Natural killer cell (primary cell): ENCODE measurements around the gene SARDH. TPM values are rescaled to one million over a fixed set of nuclear protein-coding genes. Genes with fewer than 3 reads are reported as not detected.

Source experiments
- ATAC-seq, 3 donors: fragments of 150-1000 bp in 2 of 3; fragments of 200-7000 bp in 1 of 3; cut with Tn5 transposase; 1 replicate in 1 of 3; 2 replicates in 2 of 3; pipeline ENCODE4 v1.10.0; 2021; ENCODE audit warnings: mild to moderate bottlenecking in 2 of 3, moderate library complexity in 2 of 3
- DNase-seq, 2 donors: peaks; one replicate each; pipeline versions ENCODE4 v3.0.0 to v3.0.0-alpha.2; 2013 to 2021; ENCODE audit warnings: mixed read lengths in 1 of 2
- H3K27ac ChIP-seq: one replicate; pipeline ENCODE4 v1.5.1; 2013; ENCODE audit warnings: mild to moderate bottlenecking, low read length
- H3K27me3 ChIP-seq: one replicate; pipeline ENCODE4 v1.6.1; 2013; ENCODE audit warnings: low read length; ENCODE audit not compliant: control insufficient read depth, insufficient read depth
- H3K36me3 ChIP-seq: one replicate; pipeline ENCODE4 v1.6.1; 2013; ENCODE audit warnings: low read length; ENCODE audit not compliant: control insufficient read depth, insufficient read depth
- H3K4me1 ChIP-seq: one replicate; pipeline ENCODE4 v1.6.1; 2013; ENCODE audit warnings: low read length; ENCODE audit not compliant: control insufficient read depth, insufficient read depth
- H3K4me3 ChIP-seq: one replicate; pipeline ENCODE4 v1.5.1; 2013; ENCODE audit warnings: low read length
- H3K9me3 ChIP-seq: one replicate; pipeline ENCODE4 v1.6.1; 2013; ENCODE audit warnings: low read length; ENCODE audit not compliant: control insufficient read depth, insufficient read depth
- H3K27ac Mint-ChIP-seq, 2 donors: one replicate each; pipeline ENCODE4 v1.8.0; 2022; ENCODE audit warnings: mild to moderate bottlenecking in 2 of 2, mixed read lengths in 2 of 2, moderate library complexity in 1 of 2
- H3K27me3 Mint-ChIP-seq, 2 donors: one replicate each; pipeline ENCODE4 v1.8.0; 2022; ENCODE audit warnings: low read depth in 2 of 2, mixed read lengths in 2 of 2
- H3K36me3 Mint-ChIP-seq: one replicate; pipeline ENCODE4 v1.8.0; 2022; ENCODE audit warnings: mixed read lengths
- H3K4me1 Mint-ChIP-seq, 2 donors: one replicate each; pipeline ENCODE4 v1.8.0; 2022; ENCODE audit warnings: mixed read lengths in 2 of 2
- H3K4me3 Mint-ChIP-seq: one replicate; pipeline ENCODE4 v1.8.0; 2022; ENCODE audit warnings: mild to moderate bottlenecking, moderate library complexity, mixed read lengths
- H3K9me3 Mint-ChIP-seq, 2 donors: one replicate each; pipeline ENCODE4 v1.8.0; 2022; ENCODE audit warnings: mixed read lengths in 2 of 2
- WGBS: methylation state at CpG from one replicate; pipeline ENCODE4 v1.1.7; 2013; ENCODE audit warnings: missing lambda C conversion rate; ENCODE audit not compliant: insufficient coverage; 5-methylcytosine and 5-hydroxymethylcytosine counted together
- intact Hi-C: fragments of 100-400 bp; cut with micrococcal nuclease; formaldehyde crosslinking; loops from one replicate; pipeline ENCODE4 v1.14.2; 2022
- total RNA-seq, 4 donors: library from RNA; stranded (reverse); fragments of 120-200 nt in 1 of 4; gene quantifications; one replicate each; pipeline versions ENCODE4 v1.2.3 to v1.2.4, GENCODE V29; 2013 to 2022
- TF ChIP-seq, protein P1 (sequence below): fragments of 200-600 bp; IDR thresholded peaks from one replicate; pipeline ENCODE4 v1.8.0; 2022; ENCODE audit warnings: antibody characterized with exemption

The SARDH gene
- total RNA-seq, 3 donors from 2014 or later (not counting 1 experiment from before 2014, with no cell fraction given) = 2.2 to 6.8 (median 4.1) TPM

DNA sequence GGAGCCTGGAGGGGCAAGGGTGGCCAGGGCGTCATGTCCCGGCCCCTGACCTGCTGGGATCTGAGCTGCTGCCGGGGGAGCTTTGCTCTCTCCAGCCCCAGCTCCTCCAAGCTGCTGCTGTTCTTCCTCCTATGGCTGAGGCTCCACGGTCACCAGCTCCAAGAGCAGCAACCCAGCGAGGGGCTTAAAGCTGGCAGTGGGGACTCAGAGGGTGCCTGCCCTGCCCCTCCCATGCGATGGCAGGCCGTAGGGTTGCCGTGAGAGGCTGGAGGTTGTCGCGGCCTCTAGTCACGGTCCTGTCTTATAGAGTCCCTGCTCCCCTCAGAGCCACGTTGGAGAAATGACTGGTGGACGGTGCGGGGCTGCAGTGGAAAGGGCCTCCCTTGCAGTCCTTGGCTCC is 82.5 kb downstream of the SARDH start:
- TF ChIP-seq, protein P1, sequence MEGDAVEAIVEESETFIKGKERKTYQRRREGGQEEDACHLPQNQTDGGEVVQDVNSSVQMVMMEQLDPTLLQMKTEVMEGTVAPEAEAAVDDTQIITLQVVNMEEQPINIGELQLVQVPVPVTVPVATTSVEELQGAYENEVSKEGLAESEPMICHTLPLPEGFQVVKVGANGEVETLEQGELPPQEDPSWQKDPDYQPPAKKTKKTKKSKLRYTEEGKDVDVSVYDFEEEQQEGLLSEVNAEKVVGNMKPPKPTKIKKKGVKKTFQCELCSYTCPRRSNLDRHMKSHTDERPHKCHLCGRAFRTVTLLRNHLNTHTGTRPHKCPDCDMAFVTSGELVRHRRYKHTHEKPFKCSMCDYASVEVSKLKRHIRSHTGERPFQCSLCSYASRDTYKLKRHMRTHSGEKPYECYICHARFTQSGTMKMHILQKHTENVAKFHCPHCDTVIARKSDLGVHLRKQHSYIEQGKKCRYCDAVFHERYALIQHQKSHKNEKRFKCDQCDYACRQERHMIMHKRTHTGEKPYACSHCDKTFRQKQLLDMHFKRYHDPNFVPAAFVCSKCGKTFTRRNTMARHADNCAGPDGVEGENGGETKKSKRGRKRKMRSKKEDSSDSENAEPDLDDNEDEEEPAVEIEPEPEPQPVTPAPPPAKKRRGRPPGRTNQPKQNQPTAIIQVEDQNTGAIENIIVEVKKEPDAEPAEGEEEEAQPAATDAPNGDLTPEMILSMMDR = no peak
- no peaks in the 10 kb centered on the region for H3K4me1 Mint-ChIP-seq
- Histone ChIP-seq H3K4me3 (no peak overlapping the region), H3K4me1 (no peaks in the 10 kb centered on the region), H3K36me3 (no peaks in the 10 kb centered on the region), H3K27ac (no peak overlapping the region), H3K9me3 (no peaks in the 10 kb centered on the region), H3K27me3 (peaks cover 9% of the 10 kb centered on the region)
- H3K27ac Mint-ChIP-seq = no peak overlapping the region
- H3K36me3 Mint-ChIP-seq = no peaks in the 10 kb centered on the region
- no peak overlapping the region for H3K4me3 Mint-ChIP-seq
- peaks cover 13 to 27% of the 10 kb centered on the region in 2 donors for H3K27me3 Mint-ChIP-seq
- WGBS = 69% methylated on average over 14 of the region's 14 CpGs
- intact Hi-C loops = no loop called here
- ATAC-seq (no peak), DNase-seq (no peak)
- H3K9me3 Mint-ChIP-seq = no peaks in the 10 kb centered on the region

DNA sequence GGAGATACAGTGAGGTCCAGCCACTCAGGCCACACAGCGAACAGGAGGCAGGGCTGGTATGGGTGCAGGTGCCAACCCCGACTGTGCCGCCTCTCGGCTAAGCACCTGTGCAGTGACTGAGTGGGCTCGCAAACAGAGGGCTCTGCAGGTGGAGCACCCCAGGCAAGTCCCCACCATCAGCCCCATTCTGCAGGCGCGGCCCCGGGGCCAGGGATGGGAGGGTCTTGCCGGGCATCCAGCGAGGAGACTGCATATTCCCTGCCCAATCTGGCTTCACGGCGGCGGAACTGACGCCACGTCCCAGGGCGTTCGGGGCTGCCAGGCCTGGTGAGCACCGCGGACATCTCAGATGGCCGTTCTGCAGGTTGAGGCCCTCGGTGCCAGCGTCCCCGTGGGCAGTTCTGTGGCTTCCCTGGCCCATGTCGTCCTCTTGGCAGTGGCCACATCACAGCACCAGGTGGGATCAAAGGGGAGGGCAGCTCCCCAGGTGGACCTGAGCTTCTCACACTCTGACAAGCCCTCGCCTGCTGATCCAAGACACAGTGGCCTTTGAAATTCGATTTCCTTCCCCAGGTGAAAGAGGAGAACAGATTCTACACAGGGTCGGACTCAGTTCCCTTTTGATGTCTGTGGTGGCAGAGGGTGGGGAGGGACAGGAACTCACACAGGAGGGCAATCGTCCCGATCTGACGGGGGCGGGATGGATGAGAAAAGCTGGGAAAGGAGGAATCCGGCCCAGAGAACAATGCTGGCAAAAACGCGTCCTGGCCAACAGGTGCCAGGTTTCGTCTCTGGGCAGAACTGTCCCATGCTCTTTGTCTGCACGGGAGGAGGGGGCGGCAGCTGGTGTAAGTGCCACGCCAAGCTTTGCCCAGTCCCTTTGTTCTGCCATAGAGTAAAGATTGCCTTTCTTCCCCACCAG is 83.2 kb downstream of the SARDH start:
- WGBS = 61% methylated on average over 38 of the region's 38 CpGs
- intact Hi-C loops = no loop called here

DNA sequence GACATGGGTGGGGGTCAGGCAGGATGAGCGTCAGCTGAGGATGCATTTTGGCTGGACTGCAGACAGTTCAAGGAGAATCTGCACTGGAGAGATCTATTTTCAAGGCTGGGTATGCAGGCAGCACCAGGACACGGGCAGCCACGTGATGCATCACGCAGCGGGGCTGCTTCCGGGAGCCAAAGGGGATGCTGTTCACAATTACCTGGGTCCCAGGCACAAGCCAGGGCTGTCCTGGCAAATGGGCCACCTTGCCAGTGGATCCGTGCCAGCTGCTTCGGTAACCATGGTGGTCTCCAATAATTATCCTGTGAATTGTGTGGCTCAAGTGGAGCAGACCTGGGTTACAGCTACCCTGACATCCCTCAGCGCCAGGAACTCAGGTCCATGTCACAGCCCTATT is 84.5 kb downstream of the SARDH start:
- H3K36me3 Mint-ChIP-seq = no peaks in the 10 kb centered on the region
- no peak overlapping the region for H3K27ac ChIP-seq
- intact Hi-C loops = no loop called here
- H3K4me3 ChIP-seq = no peak overlapping the region
- H3K27ac Mint-ChIP-seq = no peak overlapping the region
- no peaks in the 10 kb centered on the region for H3K4me1 ChIP-seq
- no peaks in the 10 kb centered on the region for H3K36me3 ChIP-seq
- TF ChIP-seq, protein P1 = no peak
- H3K9me3 ChIP-seq = no peaks in the 10 kb centered on the region
- H3K27me3 ChIP-seq = peaks cover 4% of the 10 kb centered on the region
- no peaks in the 10 kb centered on the region for H3K4me1 Mint-ChIP-seq
- DNase-seq (no peak), ATAC-seq (no peak)
- 79% methylated on average over 9 of the region's 9 CpGs for WGBS
- peaks cover 13 to 31% of the 10 kb centered on the region in 2 donors for H3K27me3 Mint-ChIP-seq
- H3K9me3 Mint-ChIP-seq = no peaks in the 10 kb centered on the region
- H3K4me3 Mint-ChIP-seq = no peak overlapping the region

More for the DNA sequence above, 83.2 kb downstream of the SARDH start:
- no peaks in the 10 kb centered on the region for H3K9me3 Mint-ChIP-seq
- Histone ChIP-seq H3K36me3 (no peaks in the 10 kb centered on the region), H3K9me3 (no peaks in the 10 kb centered on the region), H3K27ac (no peak overlapping the region), H3K27me3 (peaks cover 9% of the 10 kb centered on the region), H3K4me1 (no peaks in the 10 kb centered on the region), H3K4me3 (no peak overlapping the region)
- H3K27ac Mint-ChIP-seq = no peak overlapping the region
- no peaks in the 10 kb centered on the region for H3K36me3 Mint-ChIP-seq
- no peaks in the 10 kb centered on the region for H3K4me1 Mint-ChIP-seq
- TF ChIP-seq, protein P1 = no peak
- H3K4me3 Mint-ChIP-seq = no peak overlapping the region
- H3K27me3 Mint-ChIP-seq = peaks cover 13 to 29% of the 10 kb centered on the region in 2 donors
- ATAC-seq (no peak), DNase-seq (no peak)
